Panc1 (cell line): Measurements from ENCODE around the gene SDK1. TPM values are rescaled to one million over a fixed set of nuclear protein-coding genes. Genes with fewer than 3 reads are reported as not detected.

Experiments used
- ATAC-seq: fragments of 200-7000 bp; cut with Tn5 transposase; 2 replicates; pipeline ENCODE4 v1.9.1; 2020; ENCODE audit warnings: mild to moderate bottlenecking, moderate library complexity
- BruUV-seq: library from RNA; stranded (reverse); fragments of 400-500 nt; replicated peaks from 2 replicates; lab custom pipeline; 2021; lab: Mats Ljungman, UMichigan
- CTCF ChIA-PET: fragments of 300-600 bp; sonication (Branson Sonifier 250); formaldehyde crosslinking; loops from one replicate; lab custom pipeline; 2022; ENCODE audit warnings: antibody characterized with exemption; lab: Charles Lee
- POLR2A ChIA-PET: fragments of 300-600 bp; sonication (Branson Sonifier 250); formaldehyde crosslinking; loops from one replicate; lab custom pipeline; 2022; ENCODE audit warnings: antibody characterized with exemption; lab: Charles Lee
- DNase-seq: peaks from one replicate; pipeline ENCODE4 v3.0.0-alpha.2; 2010; ENCODE audit warnings: low read depth, low spot score
- H3K27ac ChIP-seq: 2 replicates; pipeline ENCODE4 v1.5.1; 2011; ENCODE audit warnings: mild to moderate bottlenecking, low read length, inconsistent platforms
- H3K27me3 ChIP-seq: fragments of 200-500 bp; sonication (Bioruptor generic); 2 replicates; pipeline ENCODE4 v1.6.0; 2014; ENCODE audit warnings: low read length, inconsistent platforms; ENCODE audit not compliant: control insufficient read depth, insufficient read depth
- H3K36me3 ChIP-seq: fragments of 200-500 bp; sonication (Bioruptor generic); 2 replicates; pipeline ENCODE4 v1.5.1; 2014; ENCODE audit warnings: inconsistent platforms, mild to moderate bottlenecking, low read length, moderate library complexity; ENCODE audit not compliant: control insufficient read depth, insufficient read depth
- H3K4me1 ChIP-seq: 2 replicates; pipeline ENCODE4 v1.5.1; 2011; ENCODE audit warnings: inconsistent platforms, mild to moderate bottlenecking, low read length, moderate library complexity; ENCODE audit not compliant: control insufficient read depth, insufficient read depth
- H3K4me3 ChIP-seq, 2 experiments: 2 replicates each; pipeline ENCODE4 v1.5.1; 2011 to 2012; ENCODE audit warnings: low read depth in 2 of 2, low read length in 2 of 2, mild to moderate bottlenecking in 2 of 2, inconsistent platforms in 1 of 2, moderate library complexity in 1 of 2
- H3K9me3 ChIP-seq: fragments of 200-500 bp; sonication (Bioruptor generic); 2 replicates; pipeline ENCODE4 v1.5.1; 2014; ENCODE audit warnings: low read depth, mild to moderate bottlenecking, inconsistent platforms, low read length, moderate library complexity; ENCODE audit not compliant: control insufficient read depth, insufficient read depth
- POLR2AphosphoS5 ChIP-seq: IDR thresholded peaks from 2 replicates; pipeline ENCODE4 v1.6.1; 2012; ENCODE audit warnings: mild to moderate bottlenecking, low read depth, low read length, moderate library complexity
- REST ChIP-seq, 2 experiments: IDR thresholded peaks; 2 replicates each; pipeline ENCODE4 v1.6.1; 2011 to 2012; ENCODE audit warnings: low read depth in 2 of 2, control low read depth in 1 of 2, low read length in 1 of 2, mild to moderate bottlenecking in 1 of 2, moderate library complexity in 1 of 2; ENCODE audit not compliant: insufficient read depth in 1 of 2
- SIN3A ChIP-seq: IDR thresholded peaks from 2 replicates; pipeline ENCODE4 v1.6.1; 2012; ENCODE audit warnings: low read depth, mild to moderate bottlenecking, low read length, moderate library complexity, borderline replicate concordance; ENCODE audit not compliant: insufficient read depth
- TCF7L2 ChIP-seq: IDR thresholded peaks from 2 replicates; pipeline ENCODE4 v1.6.1; 2011; ENCODE audit warnings: mild to moderate bottlenecking, low read depth, low read length, inconsistent platforms
- in situ Hi-C: cut with HindIII; loops from 2 replicates; pipeline ENCODE4 v1.10.0; 2016; ENCODE audit warnings: low sequenced_read_pairs, low pct_unique_long_range_greater_than_20kb
- intact Hi-C: fragments of 100-400 bp; cut with micrococcal nuclease; formaldehyde crosslinking; loops from one replicate; pipeline ENCODE4 v1.10.0; 2022; ENCODE audit not compliant: unreplicated experiment
- total RNA-seq: library from RNA; stranded (reverse); gene quantifications from one replicate; pipeline ENCODE4 v1.2.1, GENCODE V29; 2021; ENCODE audit not compliant: unreplicated experiment
- TF ChIP-seq, protein P1 (sequence below): fragments of 450-650 bp; IDR thresholded peaks from 2 replicates; pipeline ENCODE4 v1.5.1; 2017; ENCODE audit warnings: mild to moderate bottlenecking

The SDK1 gene
- total RNA-seq, 1 experiment from 2014 or later, result 47.4 TPM

- Histone ChIP-seq H3K4me1 (peaks cover 32% of the 10 kb centered on the region), H3K9me3 (peaks cover 12% of the 10 kb centered on the region; the same call in 1 of the 2 replicates), H3K4me3 (no peak overlapping the region), H3K27me3 (no peaks in the 10 kb centered on the region), H3K36me3 (no peaks in the 10 kb centered on the region), H3K27ac (peak overlapping the region; percentile 35; the same call in 1 of the 2 replicates)
- in situ Hi-C loops, result no loop called here
- intact Hi-C loops, result no loop called here
- ATAC-seq (0 out of 2 replicates have a peak, but pooled peaks have one; percentile 35), DNase-seq (no peak)
- ChIA-PET POLR2A (interaction anchor here (0.6 to 0.7 kb wide), 2 partner anchors 69 to 377 kb away, joined by 4 to 6 read pairs; no protein-coding TSS in a partner anchor), CTCF (interaction anchor here (0.7 kb wide), 1 partner anchor 14 kb away, joined by 3 read pairs; no protein-coding TSS in a partner anchor)
- BruUV-seq, result no TSS peak
- TF ChIP-seq TCF7L2 (no peak), SIN3A (no peak), POLR2AphosphoS5 (no peak), REST (IDR thresholded peaks at IDR 0.05; ENCODE audit: insufficient read depth in 1 of 2, low read depth in 2 of 2, low read length in 1 of 2) (no peak)
- TF ChIP-seq, protein P1, sequence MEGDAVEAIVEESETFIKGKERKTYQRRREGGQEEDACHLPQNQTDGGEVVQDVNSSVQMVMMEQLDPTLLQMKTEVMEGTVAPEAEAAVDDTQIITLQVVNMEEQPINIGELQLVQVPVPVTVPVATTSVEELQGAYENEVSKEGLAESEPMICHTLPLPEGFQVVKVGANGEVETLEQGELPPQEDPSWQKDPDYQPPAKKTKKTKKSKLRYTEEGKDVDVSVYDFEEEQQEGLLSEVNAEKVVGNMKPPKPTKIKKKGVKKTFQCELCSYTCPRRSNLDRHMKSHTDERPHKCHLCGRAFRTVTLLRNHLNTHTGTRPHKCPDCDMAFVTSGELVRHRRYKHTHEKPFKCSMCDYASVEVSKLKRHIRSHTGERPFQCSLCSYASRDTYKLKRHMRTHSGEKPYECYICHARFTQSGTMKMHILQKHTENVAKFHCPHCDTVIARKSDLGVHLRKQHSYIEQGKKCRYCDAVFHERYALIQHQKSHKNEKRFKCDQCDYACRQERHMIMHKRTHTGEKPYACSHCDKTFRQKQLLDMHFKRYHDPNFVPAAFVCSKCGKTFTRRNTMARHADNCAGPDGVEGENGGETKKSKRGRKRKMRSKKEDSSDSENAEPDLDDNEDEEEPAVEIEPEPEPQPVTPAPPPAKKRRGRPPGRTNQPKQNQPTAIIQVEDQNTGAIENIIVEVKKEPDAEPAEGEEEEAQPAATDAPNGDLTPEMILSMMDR, result no peak
Observed at GRCh38 chr7:3495954-3496353, 194.9 kb downstream of the SDK1 start.

DNA sequence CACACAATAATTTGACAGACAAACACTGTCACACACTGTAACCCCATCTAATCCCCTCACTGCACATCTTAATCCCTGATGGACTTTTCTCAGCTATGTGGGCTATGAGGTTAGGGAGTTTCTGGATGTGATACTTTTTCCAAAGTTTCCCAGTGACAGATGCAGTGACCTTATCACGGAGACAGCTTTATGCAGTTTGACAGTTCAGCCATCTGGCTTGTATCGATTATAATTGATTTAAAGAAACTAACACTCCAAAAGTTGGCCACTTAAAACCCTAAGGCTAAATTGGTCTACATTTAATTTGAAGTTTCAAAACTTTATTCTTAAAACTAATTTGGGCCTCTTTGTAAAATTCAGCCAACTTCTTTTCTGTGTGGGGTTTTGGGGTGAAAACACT is 196.7 kb downstream of the SDK1 start:
- H3K27me3 ChIP-seq, result no peaks in the 10 kb centered on the region
- BruUV-seq, result no TSS peak
- no peak overlapping the region for H3K4me3 ChIP-seq
- in situ Hi-C loops, result no loop called here
- H3K36me3 ChIP-seq, result no peaks in the 10 kb centered on the region
- H3K27ac ChIP-seq, result peak overlapping the region; percentile 42
- intact Hi-C loops, result no loop called here
- H3K9me3 ChIP-seq, result peaks cover 20% of the 10 kb centered on the region; the same call in 1 of the 2 replicates
- ChIA-PET POLR2A (no interaction called here), CTCF (no interaction called here)
- TF ChIP-seq SIN3A (no peak), POLR2AphosphoS5 (no peak), REST (IDR thresholded peaks at IDR 0.05; ENCODE audit: insufficient read depth in 1 of 2, low read depth in 2 of 2, low read length in 1 of 2) (no peak), TCF7L2 (no peak)
- TF ChIP-seq, protein P1, result no peak
- peaks cover 32% of the 10 kb centered on the region for H3K4me1 ChIP-seq
- DNase-seq, result no peak
- ATAC-seq, result no peak
